Psoas muscle (tissue), 8 donors: ENCODE data around the gene USP28. TPM values are rescaled to one million over a fixed set of nuclear protein-coding genes. Genes with fewer than 3 reads are reported as not detected.

Experiments
- ATAC-seq, 4 donors: fragments of 200-7000 bp; cut with Tn5 transposase; one replicate each; pipeline ENCODE4 v1.9.1; 2020; ENCODE audit warnings: moderate library complexity in 3 of 4, mild to moderate bottlenecking in 2 of 4
- DNase-seq, 2 donors: peaks; one replicate each; pipeline ENCODE4 v3.0.0-alpha.2; 2020
- H3K27ac ChIP-seq: fragments of 200-600 bp; one replicate; pipeline ENCODE4 v1.8.0; 2022
- H3K27me3 ChIP-seq, 3 donors: fragments of 200-600 bp in 1 of 3; one replicate each; pipeline versions ENCODE4 v1.6.1 to v1.8.0; 2013 to 2022; ENCODE audit warnings: low read length in 2 of 3, mild to moderate bottlenecking in 2 of 3, moderate library complexity in 1 of 3; ENCODE audit not compliant: insufficient read depth in 3 of 3
- H3K36me3 ChIP-seq, 2 donors: fragments of 200-600 bp in 1 of 2; one replicate each; pipeline versions ENCODE4 v1.6.1 to v1.8.0; 2013 to 2022; ENCODE audit warnings: low read depth in 1 of 2, mild to moderate bottlenecking in 1 of 2, moderate library complexity in 1 of 2; ENCODE audit not compliant: insufficient read depth in 1 of 2
- H3K4me1 ChIP-seq: fragments of 200-600 bp; one replicate; pipeline ENCODE4 v1.8.0; 2022
- H3K4me3 ChIP-seq: fragments of 200-600 bp; one replicate; pipeline ENCODE4 v1.8.0; 2022; ENCODE audit warnings: mild to moderate bottlenecking
- H3K9me3 ChIP-seq: fragments of 200-600 bp; one replicate; pipeline ENCODE4 v1.8.0; 2022
- WGBS, 3 donors: extraction: QIAGEN DNeasy Blood & Tissue Kit; methylation state at CpG; one replicate each; pipeline versions ENCODE4 v1.1.6 to v1.1.7; 2013; 5-methylcytosine and 5-hydroxymethylcytosine counted together
- intact Hi-C, 2 donors: fragments of 100-400 bp; cut with DNase I; formaldehyde crosslinking; loops; one replicate each; pipeline versions ENCODE4 v1.11.0 to v1.14.2; 2022
- polyA plus RNA-seq, 3 donors: library from polyadenylated mRNA; stranded (reverse); fragments of 200-250 nt; gene quantifications; one replicate each; pipeline ENCODE4 v1.2.3, GENCODE V29; 2013
- total RNA-seq, 4 donors: library from RNA; stranded (reverse); fragmentation: NEBNext Ultra II Directional in 2 of 4; extraction: Animal tissue kit (Norgen Biotek cat#: 25700) in 2 of 4; gene quantifications; one replicate each; pipeline versions ENCODE4 v1.2.1 to v1.2.4, GENCODE V29; 2021 to 2023
- TF ChIP-seq, protein P1 (sequence below): fragments of 200-600 bp; IDR thresholded peaks from one replicate; pipeline ENCODE4 v1.8.0; 2022; ENCODE audit warnings: antibody characterized with exemption
- donor health status: healthy with polysubstance abuse.
- donor health status: DM: no; HTN: no; CAD: no; lungs with moderate emphysema.
- donor health status: Bipolar disorder and iron deficiency.
- donor health status: healthy.
- donor health status: DM: yes; HTN: yes; CAD: no.
- donor health status: DM: no; HTN: no; CAD: no.
- donor health status: DM: no; HTN: no; CAD: no.
- donor health status: DM: yes; HTN: yes; CAD: no.

The USP28 gene
- total and polyA plus RNA-seq, 7 donors: 35.4 to 224 (median 112) TPM

DNA sequence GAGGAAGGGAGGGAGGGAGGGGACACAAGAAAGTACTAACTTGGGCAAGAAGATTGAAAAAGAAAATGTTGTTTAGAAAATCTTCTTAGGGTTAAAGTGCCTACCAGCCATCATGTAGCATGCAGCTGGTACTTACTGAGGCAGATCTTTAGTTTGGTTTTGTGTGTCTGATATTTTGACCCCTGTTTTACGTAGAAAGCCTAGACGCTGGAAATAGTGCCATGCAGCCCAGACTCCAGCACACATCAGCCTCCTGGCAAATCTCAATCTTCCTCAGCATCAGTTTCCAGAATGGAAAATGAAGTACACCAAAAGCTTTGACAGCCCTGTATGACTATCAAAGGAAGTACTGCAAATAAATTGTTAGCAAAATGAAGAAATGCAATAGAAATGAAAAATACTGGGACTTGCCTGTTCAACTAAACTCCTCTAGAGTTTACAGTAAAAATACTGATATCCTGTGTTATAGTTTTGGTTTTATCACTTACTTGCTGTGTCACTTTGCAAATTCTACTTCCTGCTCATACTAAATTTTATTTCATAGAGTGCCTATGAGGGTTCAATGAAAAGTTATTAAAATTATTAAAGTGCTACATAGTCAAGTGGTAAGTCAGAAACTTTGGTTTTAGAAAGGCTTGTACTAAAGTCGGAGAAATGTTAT is 7.4 kb downstream of the USP28 start:
- Histone ChIP-seq H3K4me3 (no peak overlapping the region), H3K9me3 (no peaks in the 10 kb centered on the region), H3K27ac (peak overlapping the region; percentile 54), H3K4me1 (peaks cover 64% of the 10 kb centered on the region), H3K27me3 (no peaks in the 10 kb centered on the region), H3K36me3 (peaks cover 0 to 13% of the 10 kb centered on the region in 2 donors)
- WGBS, 3 donors: 47 to 63% (median 48%) methylated on average over 3 of the region's 3 CpGs
- TF ChIP-seq, protein P1, sequence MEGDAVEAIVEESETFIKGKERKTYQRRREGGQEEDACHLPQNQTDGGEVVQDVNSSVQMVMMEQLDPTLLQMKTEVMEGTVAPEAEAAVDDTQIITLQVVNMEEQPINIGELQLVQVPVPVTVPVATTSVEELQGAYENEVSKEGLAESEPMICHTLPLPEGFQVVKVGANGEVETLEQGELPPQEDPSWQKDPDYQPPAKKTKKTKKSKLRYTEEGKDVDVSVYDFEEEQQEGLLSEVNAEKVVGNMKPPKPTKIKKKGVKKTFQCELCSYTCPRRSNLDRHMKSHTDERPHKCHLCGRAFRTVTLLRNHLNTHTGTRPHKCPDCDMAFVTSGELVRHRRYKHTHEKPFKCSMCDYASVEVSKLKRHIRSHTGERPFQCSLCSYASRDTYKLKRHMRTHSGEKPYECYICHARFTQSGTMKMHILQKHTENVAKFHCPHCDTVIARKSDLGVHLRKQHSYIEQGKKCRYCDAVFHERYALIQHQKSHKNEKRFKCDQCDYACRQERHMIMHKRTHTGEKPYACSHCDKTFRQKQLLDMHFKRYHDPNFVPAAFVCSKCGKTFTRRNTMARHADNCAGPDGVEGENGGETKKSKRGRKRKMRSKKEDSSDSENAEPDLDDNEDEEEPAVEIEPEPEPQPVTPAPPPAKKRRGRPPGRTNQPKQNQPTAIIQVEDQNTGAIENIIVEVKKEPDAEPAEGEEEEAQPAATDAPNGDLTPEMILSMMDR: no peak
- intact Hi-C loops: no loop called here
- no peak for ATAC-seq
- DNase-seq: no peak

DNA sequence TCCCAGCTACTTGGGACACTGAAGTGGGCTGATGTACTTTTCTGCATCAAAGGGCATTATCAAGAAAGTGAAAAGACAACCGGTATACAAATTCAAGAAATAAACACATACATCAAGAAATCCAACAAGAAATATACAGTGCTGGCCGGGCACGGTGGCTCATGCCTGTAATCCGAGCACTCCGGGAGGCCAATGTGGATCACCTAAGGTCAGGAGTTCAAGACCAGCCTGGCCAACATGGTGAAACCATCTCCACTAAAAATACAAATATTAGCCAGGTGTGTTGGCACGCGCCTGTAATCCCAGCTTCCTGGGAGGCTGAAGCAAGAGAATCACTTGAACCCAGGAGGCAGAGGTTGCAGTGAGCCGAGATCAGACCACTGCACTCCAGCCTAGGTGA is 9.5 kb downstream of the USP28 start:
- peak overlapping the region; percentile 43 for H3K27ac ChIP-seq
- no peaks in the 10 kb centered on the region for H3K9me3 ChIP-seq
- ATAC-seq (peak in 3 of 4 donors; percentile 45 to 74 (median 60)), DNase-seq (no peak)
- TF ChIP-seq, protein P1: no peak
- H3K4me1 ChIP-seq: peaks cover 50% of the 10 kb centered on the region
- WGBS, 3 donors: 59 to 71% (median 62%) methylated on average over 8 of the region's 8 CpGs
- no peaks in the 10 kb centered on the region for H3K27me3 ChIP-seq
- H3K4me3 ChIP-seq: no peak overlapping the region
- intact Hi-C loops: no loop called here
- peaks cover 0 to 10% of the 10 kb centered on the region in 2 donors for H3K36me3 ChIP-seq

- Histone ChIP-seq H3K4me3 (no peak overlapping the region), H3K36me3 (peaks cover 0 to 10% of the 10 kb centered on the region in 2 donors), H3K27ac (no peak overlapping the region), H3K27me3 (no peaks in the 10 kb centered on the region), H3K9me3 (no peaks in the 10 kb centered on the region), H3K4me1 (peaks cover 50% of the 10 kb centered on the region)
- intact Hi-C loops: no loop called here
- TF ChIP-seq, protein P1: no peak
- ATAC-seq (no peak), DNase-seq (no peak)
- WGBS, 3 donors: 98 to 100% (median 98%) methylated on average over 3 of the region's 3 CpGs
These were observed 11.0 kb downstream of the USP28 start for GRCh38 chr11:113864410-113864809.

DNA sequence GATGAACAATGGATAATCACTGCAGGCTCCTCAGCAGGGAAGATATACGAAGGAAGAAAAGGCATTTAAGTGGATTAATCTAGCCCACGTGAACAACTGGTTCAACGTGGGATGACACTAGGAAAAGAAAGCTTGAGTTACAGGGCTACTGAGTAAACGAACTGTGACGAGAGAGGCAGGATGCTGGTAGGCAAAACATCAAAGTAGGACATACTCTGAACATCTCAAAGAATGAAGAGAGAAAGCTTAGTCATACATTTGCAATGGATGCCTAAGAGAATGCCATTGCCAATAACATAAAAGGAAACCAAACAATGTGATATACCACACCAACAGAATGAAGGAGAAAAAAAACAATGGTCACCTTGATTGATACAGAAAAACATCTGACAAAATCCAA is 12.9 kb downstream of the USP28 start:
- ATAC-seq (peak; percentile 25 to 56 (median 30)), DNase-seq (no peak)
- intact Hi-C loops: no loop called here
- no peak overlapping the region for H3K4me3 ChIP-seq
- H3K36me3 ChIP-seq: peaks cover 0 to 4% of the 10 kb centered on the region in 2 donors
- TF ChIP-seq, protein P1: no peak
- peaks cover 34% of the 10 kb centered on the region for H3K4me1 ChIP-seq
- H3K9me3 ChIP-seq: no peaks in the 10 kb centered on the region
- H3K27me3 ChIP-seq: no peaks in the 10 kb centered on the region
- WGBS, 3 donors: 32 to 53% (median 37%) methylated on average over 5 of the region's 5 CpGs
- H3K27ac ChIP-seq: peak overlapping the region; percentile 43

DNA sequence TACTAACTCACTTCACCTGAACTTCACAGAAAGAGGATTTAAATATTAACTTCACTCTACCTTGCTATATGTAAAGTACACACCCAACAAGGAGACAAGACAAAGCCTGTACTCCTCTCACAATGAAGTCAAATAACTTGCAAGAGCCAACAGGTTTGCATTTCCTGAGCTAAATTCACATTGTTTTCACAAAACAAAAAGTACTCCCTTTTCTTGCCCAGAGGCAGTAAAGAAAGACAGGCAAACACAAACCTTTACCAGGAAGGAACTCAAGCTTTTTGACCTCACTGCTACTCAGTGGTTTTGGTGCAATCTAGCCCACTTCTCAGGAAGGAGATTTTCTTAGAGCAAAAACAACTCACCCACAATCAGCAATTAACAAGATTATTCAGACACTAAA is 15.7 kb downstream of the USP28 start:
- TF ChIP-seq, protein P1: no peak
- ATAC-seq (no peak), DNase-seq (no peak)
- intact Hi-C loops: no loop called here
- H3K9me3 ChIP-seq: no peaks in the 10 kb centered on the region
- H3K4me3 ChIP-seq: no peak overlapping the region
- no peak overlapping the region for H3K27ac ChIP-seq
- no peaks in the 10 kb centered on the region for H3K27me3 ChIP-seq
- peaks cover 31% of the 10 kb centered on the region for H3K4me1 ChIP-seq
- H3K36me3 ChIP-seq: no peaks in the 10 kb centered on the region
